Ovary (tissue), 9 donors: ENCODE results near the gene SRGAP3. TPM values are rescaled to one million over a fixed set of nuclear protein-coding genes. Genes with fewer than 3 reads are reported as not detected.

Experiments
- DNase-seq, 5 donors: peaks; one replicate each; pipeline ENCODE4 v3.0.0-alpha.2; 2019 to 2020
- H3K27ac ChIP-seq, 2 donors: fragments of 200-600 bp; one replicate each; pipeline versions ENCODE4 v1.5.1 to v1.8.0; 2019 to 2022
- H3K27me3 ChIP-seq: fragments of 200-600 bp; one replicate; pipeline ENCODE4 v1.8.0; 2022
- H3K36me3 ChIP-seq: fragments of 200-600 bp; sonication (generic); one replicate; pipeline ENCODE4 v1.5.1; 2019
- H3K4me1 ChIP-seq: one replicate; pipeline ENCODE4 v1.8.1; 2013; ENCODE audit warnings: mild to moderate bottlenecking, moderate library complexity; ENCODE audit not compliant: insufficient read depth
- H3K4me3 ChIP-seq: fragments of 200-600 bp; sonication (generic); one replicate; pipeline ENCODE4 v1.5.1; 2017
- H3K9me3 ChIP-seq, 2 donors: fragments of 200-600 bp in 1 of 2; sonication (generic) in 1 of 2; one replicate each; pipeline versions ENCODE4 v1.5.1 to v1.8.1; 2013 to 2019; ENCODE audit warnings: mild to moderate bottlenecking in 1 of 2, moderate library complexity in 1 of 2
- CTCF ChIP-seq, 3 donors: fragments of 450-650 bp in 2 of 3; fragments of 200-600 bp in 1 of 3; IDR thresholded peaks; one replicate each; pipeline versions ENCODE4 v1.5.1 to v1.8.0; 2016 to 2022; ENCODE audit warnings: antibody characterized with exemption in 3 of 3, mild to moderate bottlenecking in 1 of 3
- EP300 ChIP-seq: sonication (generic); formaldehyde crosslinking; IDR thresholded peaks from one replicate; pipeline ENCODE4 v1.6.1; 2017; ENCODE audit warnings: antibody characterized with exemption
- POLR2A ChIP-seq: fragments of 450-650 bp; IDR thresholded peaks from one replicate; pipeline ENCODE4 v1.6.1; 2017; ENCODE audit warnings: antibody characterized with exemption, mild to moderate bottlenecking, moderate library complexity
- WGBS, 3 donors: extraction: QIAGEN DNeasy Blood & Tissue Kit in 1 of 3; methylation state at CpG; one replicate each; pipeline versions ENCODE4 v1.1.5 to v1.1.7; 2013 to 2017; 5-methylcytosine and 5-hydroxymethylcytosine counted together
- intact Hi-C, 4 donors: fragments of 100-400 bp; cut with DNase I; formaldehyde crosslinking; loops; one replicate each; pipeline versions ENCODE4 v1.11.0 to v1.15.1; 2022 to 2023
- polyA plus RNA-seq, 2 donors: library from polyadenylated mRNA; stranded (reverse); fragments of 200-250 nt in 1 of 2; fragments of 350-450 nt in 1 of 2; fragmentation: Illumina TruSeq in 1 of 2; extraction: RNeasy Lipid Tissue Mini Kit (QIAGEN cat#74804) in 1 of 2; gene quantifications; one replicate each; pipeline ENCODE4 v1.2.3, GENCODE V29; 2013 to 2014
- total RNA-seq, 7 donors: library from RNA; depleted of rRNA in 2 of 7; stranded (reverse); fragments of >200 nt in 2 of 7; fragmentation: NEBNext Ultra II Directional in 3 of 7; extraction: Animal tissue kit (Norgen Biotek cat#: 25700) in 3 of 7; gene quantifications; one replicate each; pipeline versions ENCODE4 v1.1.0 to v1.2.4, GENCODE V29; 2016 to 2023
- donor health status: DM: no; HTN: no; CAD: no; lungs with moderate emphysema.
- donor health status: DM: no; HTN: no; CAD: no.
- donor health status: Bipolar disorder and iron deficiency.
- donor health status: DM: yes; HTN: yes; CAD: no.
- donor health status: DM: no; HTN: no; CAD: no.
- donor health status: DM: yes; HTN: yes; CAD: no.

SRGAP3 gene
- total and polyA plus RNA-seq, 9 donors: 2.1 to 36.8 (median 13.1) TPM

GRCh38 chr3:9075762-9076161 lies 173.7 kb downstream of the SRGAP3 start:
- 91 to 100% (median 97%) methylated on average over 1 of the region's 1 CpG for WGBS, 3 donors

GRCh38 chr3:9074079-9074478 lies 175.4 kb downstream of the SRGAP3 start:
- H3K9me3 ChIP-seq: no peaks in the 10 kb centered on the region
- H3K4me1 ChIP-seq: no peaks in the 10 kb centered on the region
- no peak overlapping the region for H3K27ac ChIP-seq
- H3K4me3 ChIP-seq: no peak overlapping the region
- H3K36me3 ChIP-seq: no peaks in the 10 kb centered on the region
- 52 to 64% (median 60%) methylated on average over 5 of the region's 5 CpGs for WGBS, 3 donors
- intact Hi-C loops: loop anchor here in 1 of 4 donors (10.0 kb wide), 1 partner anchor 221 kb away; no protein-coding TSS in a partner anchor
- no peaks in the 10 kb centered on the region for H3K27me3 ChIP-seq
- no peak for DNase-seq
- TF ChIP-seq EP300: no peak
- no peak for TF ChIP-seq CTCF (IDR thresholded peaks at IDR 0.05)
- TF ChIP-seq POLR2A: no peak

More at GRCh38 chr3:9075762-9076161, 173.7 kb downstream of the SRGAP3 start:
- no peak overlapping the region for H3K4me3 ChIP-seq
- H3K36me3 ChIP-seq: no peaks in the 10 kb centered on the region
- intact Hi-C loops: loop anchor here in 1 of 4 donors (10.0 kb wide), 1 partner anchor 219 kb away; no protein-coding TSS in a partner anchor
- no peaks in the 10 kb centered on the region for H3K27me3 ChIP-seq
- no peaks in the 10 kb centered on the region for H3K9me3 ChIP-seq
- no peaks in the 10 kb centered on the region for H3K4me1 ChIP-seq
- TF ChIP-seq CTCF (IDR thresholded peaks at IDR 0.05) (no peak), POLR2A (no peak), EP300 (no peak)
- DNase-seq: no peak
- no peak overlapping the region for H3K27ac ChIP-seq

GRCh38 chr3:9072667-9073009 lies 176.8 kb downstream of the SRGAP3 start:
- intact Hi-C loops: loop anchor here in 1 of 4 donors (10.0 kb wide), 1 partner anchor 222 kb away; no protein-coding TSS in a partner anchor
- WGBS, 3 donors: 73 to 85% (median 78%) methylated on average over 4 to 6 of the region's 6 CpGs
- Histone ChIP-seq H3K36me3 (no peaks in the 10 kb centered on the region), H3K9me3 (no peaks in the 10 kb centered on the region), H3K4me3 (no peak overlapping the region), H3K27me3 (no peaks in the 10 kb centered on the region), H3K4me1 (peaks cover 1% of the 10 kb centered on the region), H3K27ac (no peak overlapping the region)
- no peak for DNase-seq
- TF ChIP-seq CTCF (IDR thresholded peaks at IDR 0.05) (no peak), POLR2A (no peak), EP300 (no peak)

GRCh38 chr3:9071936-9072666 lies 177.3 kb downstream of the SRGAP3 start:
- TF ChIP-seq CTCF (IDR thresholded peaks at IDR 0.05): no peak
- TF ChIP-seq POLR2A: no peak
- TF ChIP-seq EP300: no peak
- Histone ChIP-seq H3K4me3 (no peak overlapping the region), H3K4me1 (peaks cover 6% of the 10 kb centered on the region), H3K27ac (no peak overlapping the region), H3K9me3 (no peaks in the 10 kb centered on the region), H3K36me3 (no peaks in the 10 kb centered on the region), H3K27me3 (no peaks in the 10 kb centered on the region)
- intact Hi-C loops: loop anchor here in 1 of 4 donors (10.0 kb wide), 1 partner anchor 223 kb away; no protein-coding TSS in a partner anchor
- no peak for DNase-seq
- WGBS, 3 donors: 85 to 91% (median 90%) methylated on average over 10 of the region's 10 CpGs
